HCT116 (cell line): ENCODE measurements around the gene FHIT. TPM values are rescaled to one million over a fixed set of nuclear protein-coding genes. Genes with fewer than 3 reads are reported as not detected.

Source experiments
- ATAC-seq: fragments of 200-7000 bp; cut with Tn5 transposase; 2 replicates; pipeline ENCODE4 v1.9.1; 2020; ENCODE audit warnings: mild to moderate bottlenecking, moderate library complexity
- BruUV-seq: library from RNA; stranded (reverse); fragments of 400-500 nt; replicated peaks from 2 replicates; lab custom pipeline; 2021; lab: Mats Ljungman, UMichigan
- CTCF ChIA-PET: fragments of 300-600 bp; sonication (Branson Sonifier 250); formaldehyde crosslinking; loops from one replicate; lab custom pipeline; 2021; ENCODE audit warnings: antibody characterized with exemption; lab: Charles Lee
- POLR2A ChIA-PET: fragments of 300-600, 350-600 bp; sonication (Branson Sonifier 250); formaldehyde crosslinking; loops from one replicate; lab custom pipeline; 2021; ENCODE audit warnings: antibody characterized with exemption; lab: Charles Lee
- RAD21 ChIA-PET, 2 experiments: fragments of 300-600 bp; sonication (Branson Sonifier 250); formaldehyde crosslinking; loops; one replicate each; lab custom pipeline; 2023; ENCODE audit warnings: low total read pairs in 2 of 2; ENCODE audit not compliant: uncharacterized antibody in 2 of 2, unreplicated experiment in 2 of 2, low non-redundant PET in 1 of 2; lab: Charles Lee
- DNase-seq: peaks from one replicate; pipeline ENCODE4 v3.0.0-alpha.2; 2010; ENCODE audit warnings: low read depth, low spot score
- H2AFZ ChIP-seq: fragments of 200-600 bp; shearing (Covaris generic), sonication (generic); 2 replicates; pipeline ENCODE4 v1.6.1; 2017; ENCODE audit warnings: low read depth, mixed run types, mixed read lengths, antibody characterized with exemption, low read length; ENCODE audit not compliant: poor library complexity, severe bottlenecking
- H3K27ac ChIP-seq: 2 replicates; pipeline ENCODE4 v1.5.1; 2012; ENCODE audit warnings: low read depth, low read length
- H3K27me3 ChIP-seq: fragments of 200-600 bp; sonication (generic); 2 replicates; pipeline ENCODE4 v1.6.1; 2016; ENCODE audit warnings: mixed run types, low read length, mixed read lengths; ENCODE audit not compliant: insufficient read depth
- H3K36me3 ChIP-seq, 2 experiments: fragments of 200-500 bp in 1 of 2; fragments of 200-600 bp in 1 of 2; sonication (Bioruptor generic) in 1 of 2; sonication (generic) in 1 of 2; 2 replicates each; pipeline versions ENCODE4 v1.5.1 to v1.6.1; 2014 to 2016; ENCODE audit warnings: low read length in 2 of 2, inconsistent platforms in 1 of 2, mixed read lengths in 1 of 2, mixed run types in 1 of 2; ENCODE audit not compliant: insufficient read depth in 2 of 2, control insufficient read depth in 1 of 2
- H3K4me1 ChIP-seq, 2 experiments: fragments of 200-600 bp in 1 of 2; sonication (generic) in 1 of 2; 2 replicates each; pipeline versions ENCODE4 v1.5.1 to v1.6.1; 2012 to 2017; ENCODE audit warnings: low read length in 2 of 2, inconsistent platforms in 1 of 2, mild to moderate bottlenecking in 1 of 2, mixed read lengths in 1 of 2, mixed run types in 1 of 2, moderate library complexity in 1 of 2; ENCODE audit not compliant: insufficient read depth in 2 of 2, control insufficient read depth in 1 of 2
- H3K4me2 ChIP-seq: fragments of 200-600 bp; sonication (generic); 2 replicates; pipeline ENCODE4 v1.6.1; 2017; ENCODE audit warnings: mixed run types, low read length, mixed read lengths
- H3K4me3 ChIP-seq, 2 experiments: fragments of 200-600 bp in 1 of 2; sonication (generic) in 1 of 2; replicated peaks in 1 of 2; 2 replicates each; pipeline ENCODE4 v1.5.1; 2011 to 2016; ENCODE audit warnings: low read length in 2 of 2, control low read depth in 1 of 2, low read depth in 1 of 2, mild to moderate bottlenecking in 1 of 2, mixed read lengths in 1 of 2, mixed run types in 1 of 2
- H3K79me2 ChIP-seq: fragments of 200-600 bp; sonication (generic); 2 replicates; pipeline ENCODE4 v1.6.1; 2017; ENCODE audit warnings: mild to moderate bottlenecking, mixed run types, low read length, moderate library complexity, mixed read lengths; ENCODE audit not compliant: insufficient read depth
- H3K9ac ChIP-seq: fragments of 200-600 bp; sonication (generic); 2 replicates; pipeline ENCODE4 v1.6.1; 2016; ENCODE audit warnings: low read length, mixed read lengths
- H3K9me2 ChIP-seq: fragments of 200-600 bp; sonication (generic), shearing (Covaris generic); 2 replicates; pipeline ENCODE4 v1.6.1; 2017; ENCODE audit warnings: mixed run types, mild to moderate bottlenecking, moderate library complexity; ENCODE audit not compliant: insufficient read depth
- H3K9me3 ChIP-seq, 2 experiments: fragments of 200-500 bp in 1 of 2; fragments of 200-600 bp in 1 of 2; sonication (Bioruptor generic) in 1 of 2; sonication (generic) in 1 of 2; 2 replicates each; pipeline ENCODE4 v1.6.1; 2014 to 2017; ENCODE audit warnings: low read length in 2 of 2, mixed read lengths in 2 of 2, inconsistent platforms in 1 of 2, low read depth in 1 of 2, mild to moderate bottlenecking in 1 of 2, mixed run types in 1 of 2, moderate library complexity in 1 of 2; ENCODE audit not compliant: control insufficient read depth in 1 of 2, insufficient read depth in 1 of 2
- H4K20me1 ChIP-seq: fragments of 200-600 bp; sonication (generic), shearing (Covaris generic); 2 replicates; pipeline ENCODE4 v1.6.1; 2017; ENCODE audit warnings: mixed run types, mild to moderate bottlenecking, moderate library complexity; ENCODE audit not compliant: insufficient read depth
- CBX3 ChIP-seq: IDR thresholded peaks from 2 replicates; pipeline ENCODE4 v1.6.1; 2012; ENCODE audit warnings: low read depth
- EZH2phosphoT487 ChIP-seq: fragments of 200-600 bp; IDR thresholded peaks from 2 replicates; pipeline ENCODE4 v1.6.1; 2018; ENCODE audit warnings: antibody characterized with exemption, borderline replicate concordance
- RAD21 ChIP-seq: IDR thresholded peaks from 2 replicates; pipeline ENCODE4 v1.6.1; 2012; ENCODE audit warnings: low read depth, mild to moderate bottlenecking
- YY1 ChIP-seq: IDR thresholded peaks from 2 replicates; pipeline ENCODE4 v1.6.1; 2011; ENCODE audit warnings: low read length, low read depth, moderate library complexity, mild to moderate bottlenecking; ENCODE audit not compliant: insufficient replicate concordance; ENCODE audit errors: extremely low read depth
- ZNF274 ChIP-seq: fragments of 200-500 bp; sonication (Bioruptor generic); IDR thresholded peaks from 2 replicates; pipeline ENCODE4 v1.6.1; 2014; ENCODE audit warnings: mild to moderate bottlenecking, low read depth, low read length, inconsistent platforms
- intact Hi-C: fragments of 100-400 bp; cut with micrococcal nuclease; formaldehyde crosslinking; loops from 2 replicates; pipeline ENCODE4 v1.10.0; 2022
- total RNA-seq: library from RNA; stranded (reverse); gene quantifications from one replicate; pipeline ENCODE4 v1.2.1, GENCODE V29; 2021; ENCODE audit not compliant: unreplicated experiment

The FHIT gene
- total RNA-seq, 1 experiment from 2014 or later, result 20.1 TPM

GRCh38 chr3:60269829-60270266 lies 981.4 kb downstream of the FHIT start:
- no peak for ATAC-seq
- CTCF ChIA-PET, result no interaction called here
- no peaks in the 10 kb centered on the region for H3K9me2 ChIP-seq
- no peaks in the 10 kb centered on the region for H3K79me2 ChIP-seq
- POLR2A ChIA-PET, result no interaction called here
- no peak overlapping the region for H3K4me2 ChIP-seq
- intact Hi-C loops, result no loop called here
- no peaks in the 10 kb centered on the region for H4K20me1 ChIP-seq
- DNase-seq, result no peak
- H3K36me3 ChIP-seq, result no peaks in the 10 kb centered on the region
- RAD21 ChIA-PET, result no interaction called here
- no peak overlapping the region for H3K4me3 ChIP-seq
- no peaks in the 10 kb centered on the region for H3K9me3 ChIP-seq
- no peak for TF ChIP-seq EZH2phosphoT487
- H3K9ac ChIP-seq, result no peak overlapping the region
- no peaks in the 10 kb centered on the region for H3K27me3 ChIP-seq
- H2AFZ ChIP-seq, result no peak overlapping the region
- BruUV-seq, result no TSS peak
- no peaks in the 10 kb centered on the region for H3K4me1 ChIP-seq
- no peak overlapping the region for H3K27ac ChIP-seq

GRCh38 chr3:60269377-60269776 lies 981.9 kb downstream of the FHIT start:
- CTCF ChIA-PET, result no interaction called here
- no peaks in the 10 kb centered on the region for H3K27me3 ChIP-seq
- no peak for ATAC-seq
- H3K4me3 ChIP-seq, result no peak overlapping the region
- DNase-seq, result no peak
- H2AFZ ChIP-seq, result no peak overlapping the region
- no peaks in the 10 kb centered on the region for H3K9me3 ChIP-seq
- intact Hi-C loops, result no loop called here
- H3K9ac ChIP-seq, result no peak overlapping the region
- no peaks in the 10 kb centered on the region for H3K79me2 ChIP-seq
- no peak overlapping the region for H3K4me2 ChIP-seq
- BruUV-seq, result no TSS peak
- H3K27ac ChIP-seq, result no peak overlapping the region
- no peaks in the 10 kb centered on the region for H3K36me3 ChIP-seq
- RAD21 ChIA-PET, result no interaction called here
- no peaks in the 10 kb centered on the region for H3K9me2 ChIP-seq
- H3K4me1 ChIP-seq, result no peaks in the 10 kb centered on the region
- TF ChIP-seq RAD21 (no peak), CBX3 (no peak), ZNF274 (no peak), YY1 (no peak)
- H4K20me1 ChIP-seq, result no peaks in the 10 kb centered on the region
- POLR2A ChIA-PET, result no interaction called here
